ENCODE data around the gene MYOM1. TPM values are rescaled to one million over a fixed set of nuclear protein-coding genes. Genes with fewer than 3 reads are reported as not detected.
A peak's percentile ranks its signal among the peaks of the same experiment; 100 is the strongest.

Gene MYOM1
- total and polyA plus RNA-seq, 2 experiments from 2014 or later = 1.1 to 1.8 TPM

DNA sequence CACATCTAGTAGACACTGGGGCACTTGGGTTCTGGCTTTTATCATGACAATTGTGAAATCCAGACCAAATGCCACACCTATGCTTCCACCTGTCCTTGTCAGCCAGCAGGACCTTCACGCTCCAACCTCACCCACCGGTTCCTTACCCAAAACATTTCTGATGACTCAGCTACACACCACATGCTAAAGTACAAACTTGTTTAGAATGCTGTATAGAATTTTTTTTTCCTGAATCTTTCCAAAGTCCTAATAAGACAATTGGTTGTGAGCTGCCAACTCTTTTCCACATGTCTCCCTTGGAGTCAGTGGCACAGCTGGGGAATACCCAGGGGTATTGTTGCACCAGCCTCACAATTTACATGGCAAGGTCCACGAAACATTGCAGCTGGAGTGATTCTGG is 131.3 kb downstream of the MYOM1 start:
- Histone ChIP-seq H3K27me3 (no peaks in the 10 kb centered on the region), H3K9me2 (replicated peaks; ENCODE audit: insufficient read depth) (no peaks in the 10 kb centered on the region), H2AFZ (no peak overlapping the region), H3K36me3 (replicated peaks; ENCODE audit: insufficient read depth, low read depth) (no peaks in the 10 kb centered on the region), H3K27ac (peak overlapping the region; percentile 2), H3K4me2 (no peak overlapping the region), H3K4me1 (ENCODE audit: insufficient read depth) (peaks cover 17% of the 10 kb centered on the region), H3K79me2 (no peaks in the 10 kb centered on the region), H3K9me3 (ENCODE audit: low read depth) (no peaks in the 10 kb centered on the region), H3K4me3 (no peak overlapping the region), H4K20me1 (ENCODE audit: insufficient read depth, poor library complexity, severe bottlenecking) (no peaks in the 10 kb centered on the region)
- TF ChIP-seq EZH2 (IDR thresholded peaks at IDR 0.05; ENCODE audit: borderline replicate concordance) = no peak
- TF ChIP-seq, protein P1, sequence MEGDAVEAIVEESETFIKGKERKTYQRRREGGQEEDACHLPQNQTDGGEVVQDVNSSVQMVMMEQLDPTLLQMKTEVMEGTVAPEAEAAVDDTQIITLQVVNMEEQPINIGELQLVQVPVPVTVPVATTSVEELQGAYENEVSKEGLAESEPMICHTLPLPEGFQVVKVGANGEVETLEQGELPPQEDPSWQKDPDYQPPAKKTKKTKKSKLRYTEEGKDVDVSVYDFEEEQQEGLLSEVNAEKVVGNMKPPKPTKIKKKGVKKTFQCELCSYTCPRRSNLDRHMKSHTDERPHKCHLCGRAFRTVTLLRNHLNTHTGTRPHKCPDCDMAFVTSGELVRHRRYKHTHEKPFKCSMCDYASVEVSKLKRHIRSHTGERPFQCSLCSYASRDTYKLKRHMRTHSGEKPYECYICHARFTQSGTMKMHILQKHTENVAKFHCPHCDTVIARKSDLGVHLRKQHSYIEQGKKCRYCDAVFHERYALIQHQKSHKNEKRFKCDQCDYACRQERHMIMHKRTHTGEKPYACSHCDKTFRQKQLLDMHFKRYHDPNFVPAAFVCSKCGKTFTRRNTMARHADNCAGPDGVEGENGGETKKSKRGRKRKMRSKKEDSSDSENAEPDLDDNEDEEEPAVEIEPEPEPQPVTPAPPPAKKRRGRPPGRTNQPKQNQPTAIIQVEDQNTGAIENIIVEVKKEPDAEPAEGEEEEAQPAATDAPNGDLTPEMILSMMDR (IDR thresholded peaks at IDR 0.05; ENCODE audit: poor library complexity) = no peak
- no peak for TF ChIP-seq EZH2phosphoT487 (IDR thresholded peaks at IDR 0.05; ENCODE audit: low read depth, severe bottlenecking, unreplicated experiment)
- peak; percentile 22 for DNase-seq (ENCODE audit: low spot score)
- 65% methylated on average over 3 of the region's 3 CpGs for WGBS (ENCODE audit: low lambda C conversion rate, missing lambda C conversion rate)

DNA sequence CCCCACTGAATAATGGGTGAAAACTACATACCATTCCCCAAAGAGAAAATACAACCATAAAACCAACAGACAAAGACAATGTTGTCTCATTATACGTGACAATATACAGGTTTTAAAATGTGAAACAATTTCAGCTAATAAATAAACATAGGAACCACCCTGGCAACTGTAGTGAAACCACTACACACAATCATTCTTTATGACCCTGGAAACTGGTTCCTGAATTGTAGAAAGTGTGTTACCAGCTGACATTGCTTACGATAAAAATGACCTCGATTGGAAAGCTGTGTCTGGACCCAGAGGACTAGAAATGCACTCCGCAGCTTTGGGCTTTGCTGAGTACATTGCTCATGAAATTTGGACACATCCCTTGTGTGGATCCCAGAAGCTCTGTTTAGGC is 132.9 kb downstream of the MYOM1 start:
- Histone ChIP-seq H3K27ac (no peak overlapping the region), H3K9me2 (replicated peaks; ENCODE audit: insufficient read depth) (no peaks in the 10 kb centered on the region), H3K4me1 (ENCODE audit: insufficient read depth) (peaks cover 11% of the 10 kb centered on the region), H2AFZ (no peak overlapping the region), H3K4me3 (no peak overlapping the region), H3K4me2 (no peak overlapping the region), H3K79me2 (no peaks in the 10 kb centered on the region), H3K27me3 (no peaks in the 10 kb centered on the region), H3K9me3 (ENCODE audit: low read depth) (no peaks in the 10 kb centered on the region), H3K36me3 (replicated peaks; ENCODE audit: insufficient read depth, low read depth) (no peaks in the 10 kb centered on the region), H4K20me1 (ENCODE audit: insufficient read depth, poor library complexity, severe bottlenecking) (no peaks in the 10 kb centered on the region)
- TF ChIP-seq, protein P1 (IDR thresholded peaks at IDR 0.05; ENCODE audit: poor library complexity) = no peak
- TF ChIP-seq EZH2phosphoT487 (IDR thresholded peaks at IDR 0.05; ENCODE audit: low read depth, severe bottlenecking, unreplicated experiment) (no peak), EZH2 (IDR thresholded peaks at IDR 0.05; ENCODE audit: borderline replicate concordance) (no peak)
- 80% methylated on average over 4 of the region's 4 CpGs for WGBS (ENCODE audit: low lambda C conversion rate, missing lambda C conversion rate)
- DNase-seq (ENCODE audit: low spot score) = no peak

DNA sequence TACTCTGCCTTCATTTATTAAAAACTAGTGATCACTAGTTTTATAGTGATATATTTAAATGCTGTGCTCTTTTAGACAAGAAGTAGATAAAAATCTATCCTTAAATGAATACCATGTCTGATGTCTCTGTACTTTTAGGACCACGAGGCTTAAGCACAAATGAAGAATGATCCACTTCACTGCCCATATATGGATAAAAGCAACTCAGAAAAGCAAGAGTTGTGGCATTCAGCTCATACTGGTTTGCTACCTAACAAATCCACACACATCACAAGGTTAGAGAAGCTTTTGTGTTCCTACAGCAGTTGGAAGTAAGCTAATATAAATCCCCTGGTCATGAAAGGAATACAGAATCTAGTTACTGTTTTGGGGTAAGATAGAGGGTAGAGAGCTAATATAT is 134.2 kb downstream of the MYOM1 start:
- TF ChIP-seq EZH2 (IDR thresholded peaks at IDR 0.05; ENCODE audit: borderline replicate concordance) (no peak), EZH2phosphoT487 (IDR thresholded peaks at IDR 0.05; ENCODE audit: low read depth, severe bottlenecking, unreplicated experiment) (no peak)
- TF ChIP-seq, protein P1 (IDR thresholded peaks at IDR 0.05; ENCODE audit: poor library complexity) = no peak
- no peaks in the 10 kb centered on the region for H4K20me1 ChIP-seq (ENCODE audit: insufficient read depth, poor library complexity, severe bottlenecking)

DNA sequence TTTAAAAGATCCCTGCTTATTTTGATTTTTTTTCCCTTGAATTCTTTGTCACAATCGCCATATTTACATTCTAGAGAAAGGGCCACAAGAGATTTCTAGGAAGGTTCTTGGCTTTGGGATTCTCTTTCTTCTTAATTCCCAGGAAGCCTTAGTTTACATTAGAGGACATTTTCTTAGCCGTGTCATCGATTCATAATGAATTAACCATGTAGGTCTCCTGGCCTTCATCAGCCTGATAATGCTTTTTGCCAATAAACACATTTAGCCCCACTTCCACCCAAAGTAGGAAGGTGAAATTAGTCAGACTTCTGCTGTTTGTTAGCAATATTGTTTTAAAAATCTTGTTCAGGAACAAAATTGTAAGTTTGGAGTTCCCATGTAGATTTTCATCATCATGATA is 135.6 kb downstream of the MYOM1 start:
- H3K4me1 ChIP-seq (ENCODE audit: insufficient read depth) = peaks cover 11% of the 10 kb centered on the region
- DNase-seq (ENCODE audit: low spot score) = no peak
- H3K9me3 ChIP-seq (ENCODE audit: low read depth) = no peaks in the 10 kb centered on the region
- no peaks in the 10 kb centered on the region for H3K9me2 ChIP-seq (replicated peaks; ENCODE audit: insufficient read depth)
- no peaks in the 10 kb centered on the region for H3K27me3 ChIP-seq
- no peaks in the 10 kb centered on the region for H3K36me3 ChIP-seq (replicated peaks; ENCODE audit: insufficient read depth, low read depth)
- H3K79me2 ChIP-seq = no peaks in the 10 kb centered on the region
- no peak overlapping the region for H3K4me2 ChIP-seq
- no peak overlapping the region for H2AFZ ChIP-seq
- H3K4me3 ChIP-seq = no peak overlapping the region
- TF ChIP-seq EZH2phosphoT487 (IDR thresholded peaks at IDR 0.05; ENCODE audit: low read depth, severe bottlenecking, unreplicated experiment) = no peak
- TF ChIP-seq EZH2 (IDR thresholded peaks at IDR 0.05; ENCODE audit: borderline replicate concordance) = no peak
- TF ChIP-seq, protein P1 (IDR thresholded peaks at IDR 0.05; ENCODE audit: poor library complexity) = no peak
- H4K20me1 ChIP-seq (ENCODE audit: insufficient read depth, poor library complexity, severe bottlenecking) = no peaks in the 10 kb centered on the region
- 53% methylated on average over 3 of the region's 3 CpGs for WGBS (ENCODE audit: low lambda C conversion rate, missing lambda C conversion rate)
- H3K27ac ChIP-seq = peak overlapping the region; percentile 12

More for the DNA sequence above, 134.2 kb downstream of the MYOM1 start:
- H3K4me3 ChIP-seq = no peak overlapping the region
- H3K9me3 ChIP-seq (ENCODE audit: low read depth) = no peaks in the 10 kb centered on the region
- WGBS (ENCODE audit: low lambda C conversion rate, missing lambda C conversion rate) = 65% methylated on average over 1 of the region's 1 CpG
- no peaks in the 10 kb centered on the region for H3K36me3 ChIP-seq (replicated peaks; ENCODE audit: insufficient read depth, low read depth)
- H3K9me2 ChIP-seq (replicated peaks; ENCODE audit: insufficient read depth) = no peaks in the 10 kb centered on the region
- H3K4me1 ChIP-seq (ENCODE audit: insufficient read depth) = peaks cover 11% of the 10 kb centered on the region
- no peaks in the 10 kb centered on the region for H3K79me2 ChIP-seq
- H2AFZ ChIP-seq = no peak overlapping the region
- no peak for DNase-seq (ENCODE audit: low spot score)
- no peak overlapping the region for H3K4me2 ChIP-seq
- H3K27ac ChIP-seq = no peak overlapping the region
- H3K27me3 ChIP-seq = no peaks in the 10 kb centered on the region

Data from hepatocyte (in vitro differentiated cells).